GM18870 (cell line): Measurements from ENCODE around the gene DENND1B.
"Not testable (repeated sequence)": the region's sequence is repeated elsewhere in the genome, so short reads cannot be mapped to it uniquely, and the experiment has no call there.

ENCODE experiments used
- ATAC-seq: cut with Tn5 transposase; IDR thresholded peaks from one replicate; pipeline ENCODE4 v1.9.1; 2021; ENCODE audit warnings: moderate library complexity; ENCODE audit not compliant: unreplicated experiment

DENND1B gene

GRCh38 chr1:197750366-197750765, 24.9 kb downstream of the DENND1B start:
- no peak for ATAC-seq

GRCh38 chr1:197745911-197746310, 29.4 kb downstream of the DENND1B start:
- no peak for ATAC-seq

GRCh38 chr1:197744979-197745378, 30.3 kb downstream of the DENND1B start:
- ATAC-seq: no peak

DNA sequence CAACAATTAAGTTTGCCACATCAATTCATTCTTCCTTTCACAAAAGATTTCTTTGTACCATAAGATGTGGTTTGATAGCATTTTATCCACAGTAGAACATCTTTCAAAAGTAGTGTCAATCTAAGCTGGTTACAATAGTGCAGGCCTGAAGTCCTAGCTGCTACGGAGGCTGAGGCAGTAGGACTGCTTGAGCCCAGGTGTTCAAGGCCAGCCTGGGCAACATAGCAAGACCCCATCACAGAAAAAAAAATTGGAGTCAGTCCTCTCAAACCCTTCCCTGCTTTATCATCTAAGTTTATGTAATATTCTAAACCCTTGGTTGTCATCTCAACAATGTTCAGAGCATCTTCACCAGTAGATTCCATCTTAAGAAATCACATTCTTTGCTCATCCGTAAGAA, 31.7 kb downstream of the DENND1B start:
- ATAC-seq: no peak

GRCh38 chr1:197740992-197741391, 34.3 kb downstream of the DENND1B start:
- ATAC-seq: no peak

DNA sequence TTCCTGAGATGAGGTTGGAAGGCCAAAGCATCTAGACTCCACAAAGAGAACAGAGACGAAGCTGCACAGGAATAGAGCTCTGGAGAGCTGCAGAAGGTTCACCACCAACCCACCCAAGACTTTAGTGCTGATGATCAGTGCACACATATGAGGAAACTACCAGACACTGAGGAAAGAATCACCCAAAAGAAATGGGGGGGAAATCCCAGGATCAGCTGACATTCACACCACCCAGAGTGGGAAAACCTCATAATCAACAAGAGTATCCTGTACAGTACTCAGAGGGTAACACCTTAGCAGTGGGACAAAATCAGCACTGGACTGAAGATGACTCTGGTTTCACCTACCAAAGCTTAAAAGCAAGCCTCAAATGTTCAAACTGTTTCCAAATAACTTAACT, 36.4 kb downstream of the DENND1B start:
- no peak for ATAC-seq

DNA sequence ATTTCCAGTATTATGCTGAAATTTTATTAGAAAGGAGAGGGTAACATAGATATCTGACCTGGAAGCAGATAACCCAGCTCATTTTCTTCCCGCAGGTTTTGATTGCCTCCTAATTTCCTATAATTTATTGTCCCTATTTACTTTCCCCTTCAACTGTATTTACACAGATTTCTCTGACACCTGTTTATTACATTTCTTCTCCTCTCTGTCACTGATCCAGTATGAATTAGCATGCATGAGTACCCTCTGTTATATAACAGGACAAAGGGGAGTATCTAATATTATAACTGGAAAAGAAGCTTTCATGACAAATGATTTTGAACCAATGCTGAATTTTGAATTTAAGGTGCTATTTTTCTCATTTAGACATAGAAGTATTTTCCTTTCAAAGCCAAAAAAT, 37.4 kb downstream of the DENND1B start:
- ATAC-seq: no peak

- no peak for ATAC-seq
These were observed 38.6 kb downstream of the DENND1B start for GRCh38 chr1:197736685-197737084.

- ATAC-seq: no peak
These were observed 39.8 kb downstream of the DENND1B start for GRCh38 chr1:197735461-197735860.

- no peak for ATAC-seq
These were observed 42.0 kb downstream of the DENND1B start for GRCh38 chr1:197733324-197733723.

DNA sequence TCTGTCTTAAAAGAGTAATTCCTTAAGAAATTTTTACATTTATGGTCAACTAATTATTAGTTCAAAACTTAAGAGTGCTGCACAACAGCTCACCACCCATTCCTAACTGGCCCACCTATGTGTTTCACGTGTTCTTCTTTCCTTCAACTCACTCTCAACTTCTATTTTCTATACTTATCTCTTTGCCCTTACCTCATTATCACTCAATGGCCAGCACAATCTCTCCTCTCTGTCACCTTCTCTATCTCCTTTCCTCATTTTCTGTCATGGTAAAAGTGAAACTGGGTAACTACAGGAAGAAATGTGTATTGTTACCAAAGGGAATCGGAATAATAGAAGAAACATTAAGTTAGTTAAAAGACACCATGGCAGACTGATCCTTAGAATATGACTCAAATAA, 43.1 kb downstream of the DENND1B start:
- no peak for ATAC-seq

DNA sequence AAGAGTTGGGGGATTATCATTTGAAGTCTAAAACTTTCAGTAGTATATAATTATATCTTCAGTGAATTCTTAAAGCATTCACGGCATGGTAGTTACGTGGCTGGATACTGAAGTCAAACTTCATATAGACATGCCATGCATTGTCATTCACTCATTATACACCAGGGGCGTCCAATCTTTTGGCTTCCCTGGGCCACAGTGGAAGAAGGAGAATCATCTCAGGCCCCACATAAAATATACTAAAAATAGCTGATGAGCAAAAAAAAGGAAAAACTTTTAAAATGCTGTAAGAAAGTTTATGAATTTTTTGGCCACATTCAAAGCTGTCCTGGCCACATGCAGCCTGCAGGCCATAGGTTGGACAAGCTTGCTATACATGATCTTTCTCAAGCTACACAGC, 43.8 kb downstream of the DENND1B start:
- ATAC-seq: no peak

GRCh38 chr1:197725976-197726375, 49.3 kb downstream of the DENND1B start:
- ATAC-seq: no peak

- no peak for ATAC-seq
These were observed 50.2 kb downstream of the DENND1B start for GRCh38 chr1:197725044-197725443.

DNA sequence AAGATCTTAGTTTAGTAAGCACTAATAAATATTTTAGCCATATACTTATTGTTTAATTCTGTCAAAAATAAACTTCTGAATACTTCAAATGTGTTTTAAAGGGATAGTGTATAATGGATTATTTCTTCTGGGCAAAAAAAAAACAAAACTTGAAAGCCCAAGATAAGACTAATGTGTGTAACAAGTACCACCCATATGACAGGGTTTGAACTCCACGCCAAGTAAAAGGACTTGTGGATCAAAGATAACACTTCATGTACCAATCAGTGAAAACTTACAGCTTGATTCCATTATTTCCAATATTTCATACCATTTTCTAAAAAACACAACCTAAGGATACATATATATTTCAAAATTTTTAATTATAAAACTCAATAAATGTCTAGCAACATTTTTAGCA, 59.5 kb downstream of the DENND1B start:
- ATAC-seq: no peak

DNA sequence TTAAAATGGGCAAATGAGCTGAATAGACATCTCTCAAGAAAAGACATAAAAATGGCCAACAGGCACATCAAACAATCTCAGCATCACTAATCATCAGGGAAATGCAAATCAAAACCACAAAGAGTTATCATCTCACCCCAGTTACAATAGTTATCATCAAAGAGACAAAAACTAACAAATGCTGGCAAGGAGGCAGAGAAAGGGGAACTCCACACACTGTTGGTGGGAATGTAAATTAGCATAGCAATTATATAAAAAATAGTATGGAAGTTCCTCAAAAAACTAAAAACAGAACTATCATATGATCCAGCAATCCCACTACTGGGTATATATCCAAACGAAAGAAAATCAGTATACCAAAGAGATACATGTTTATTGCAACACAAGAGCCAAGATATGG, 68.7 kb downstream of the DENND1B start:
- no peak for ATAC-seq

- no peak for ATAC-seq
These were observed 69.3 kb downstream of the DENND1B start for GRCh38 chr1:197705941-197706340.

- not testable (repeated sequence) for ATAC-seq
These were observed 74.6 kb downstream of the DENND1B start for GRCh38 chr1:197700688-197701087.

- no peak for ATAC-seq
These were observed 78.9 kb downstream of the DENND1B start for GRCh38 chr1:197696372-197696771.

GRCh38 chr1:197695961-197696360, 79.3 kb downstream of the DENND1B start:
- no peak for ATAC-seq

- no peak for ATAC-seq
These were observed 82.3 kb downstream of the DENND1B start for GRCh38 chr1:197692965-197693364.

GRCh38 chr1:197691816-197692215, 83.5 kb downstream of the DENND1B start:
- ATAC-seq: no peak

- ATAC-seq: no peak
These were observed 85.2 kb downstream of the DENND1B start for GRCh38 chr1:197690074-197690473.

- no peak for ATAC-seq
These were observed 87.0 kb downstream of the DENND1B start for GRCh38 chr1:197688233-197688632.
